ENCODE measurements around the gene FAM13A. TPM values are rescaled to one million over a fixed set of nuclear protein-coding genes. Genes with fewer than 3 reads are reported as not detected.
"Not testable (repeated sequence)": the region's sequence is repeated elsewhere in the genome, so short reads cannot be mapped to it uniquely, and the experiment has no call there.

Gene FAM13A
- total RNA-seq, 1 donor from 2014 or later: 39.1 TPM

DNA sequence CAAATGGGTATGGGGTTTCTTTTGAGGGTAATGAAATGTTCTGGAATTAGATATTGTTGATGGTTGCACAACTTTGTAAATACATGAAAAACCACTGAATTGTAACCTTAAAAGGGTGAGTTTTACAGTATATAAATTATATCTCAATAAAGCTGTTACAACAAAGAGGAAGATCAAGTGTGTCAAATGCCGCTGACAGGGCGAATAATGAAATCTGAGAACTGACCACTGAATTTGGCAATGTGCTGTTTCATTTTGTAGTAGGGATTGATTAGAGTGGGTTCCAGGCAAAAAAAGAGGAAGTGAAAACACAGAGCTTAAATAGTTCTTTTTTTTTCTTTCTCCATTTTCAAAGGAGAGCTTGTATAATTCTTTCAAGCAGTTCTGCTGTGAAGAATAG is 198.2 kb downstream of the FAM13A start:
- Histone ChIP-seq H3K36me3 (no peaks in the 10 kb centered on the region), H3K4me1 (peaks cover 10% of the 10 kb centered on the region), H3K4me3 (no peak overlapping the region), H3K27me3 (ENCODE audit: low read depth) (no peaks in the 10 kb centered on the region), H3K27ac (peak overlapping the region; percentile 54), H3K9me3 (no peaks in the 10 kb centered on the region)
- peak; percentile 66 to 79 for ATAC-seq
- DNase-seq: no peak
- TF ChIP-seq, protein P1, sequence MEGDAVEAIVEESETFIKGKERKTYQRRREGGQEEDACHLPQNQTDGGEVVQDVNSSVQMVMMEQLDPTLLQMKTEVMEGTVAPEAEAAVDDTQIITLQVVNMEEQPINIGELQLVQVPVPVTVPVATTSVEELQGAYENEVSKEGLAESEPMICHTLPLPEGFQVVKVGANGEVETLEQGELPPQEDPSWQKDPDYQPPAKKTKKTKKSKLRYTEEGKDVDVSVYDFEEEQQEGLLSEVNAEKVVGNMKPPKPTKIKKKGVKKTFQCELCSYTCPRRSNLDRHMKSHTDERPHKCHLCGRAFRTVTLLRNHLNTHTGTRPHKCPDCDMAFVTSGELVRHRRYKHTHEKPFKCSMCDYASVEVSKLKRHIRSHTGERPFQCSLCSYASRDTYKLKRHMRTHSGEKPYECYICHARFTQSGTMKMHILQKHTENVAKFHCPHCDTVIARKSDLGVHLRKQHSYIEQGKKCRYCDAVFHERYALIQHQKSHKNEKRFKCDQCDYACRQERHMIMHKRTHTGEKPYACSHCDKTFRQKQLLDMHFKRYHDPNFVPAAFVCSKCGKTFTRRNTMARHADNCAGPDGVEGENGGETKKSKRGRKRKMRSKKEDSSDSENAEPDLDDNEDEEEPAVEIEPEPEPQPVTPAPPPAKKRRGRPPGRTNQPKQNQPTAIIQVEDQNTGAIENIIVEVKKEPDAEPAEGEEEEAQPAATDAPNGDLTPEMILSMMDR (IDR thresholded peaks at IDR 0.05): no peak
- intact Hi-C loops (cut with DNase I): no loop called here

DNA sequence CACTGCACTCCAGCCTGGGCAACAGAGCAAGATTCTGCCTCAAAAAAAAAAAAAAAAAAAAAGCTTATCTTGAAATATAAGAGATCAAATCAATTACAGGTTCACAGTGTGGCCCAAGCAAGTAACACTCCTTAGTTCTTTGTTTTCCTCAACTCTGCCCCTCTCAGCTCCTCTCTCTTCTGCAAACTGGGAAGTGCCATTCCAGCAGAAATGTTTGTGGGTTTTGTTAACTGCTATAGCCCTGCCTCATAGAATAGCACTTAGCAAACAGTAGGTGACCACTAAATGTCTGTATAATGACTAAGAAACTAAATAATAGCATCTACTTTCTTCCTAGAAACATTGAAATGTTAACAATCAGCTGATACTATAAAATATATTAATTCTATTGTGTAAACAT is 199.4 kb downstream of the FAM13A start:
- ATAC-seq (no peak), DNase-seq (no peak)
- intact Hi-C loops (cut with DNase I): no loop called here
- H3K27me3 ChIP-seq (ENCODE audit: low read depth): no peaks in the 10 kb centered on the region
- no peaks in the 10 kb centered on the region for H3K9me3 ChIP-seq
- H3K4me3 ChIP-seq: no peak overlapping the region
- peaks cover 10% of the 10 kb centered on the region for H3K4me1 ChIP-seq
- H3K27ac ChIP-seq: no peak overlapping the region
- TF ChIP-seq, protein P1 (IDR thresholded peaks at IDR 0.05): no peak
- H3K36me3 ChIP-seq: no peaks in the 10 kb centered on the region

DNA sequence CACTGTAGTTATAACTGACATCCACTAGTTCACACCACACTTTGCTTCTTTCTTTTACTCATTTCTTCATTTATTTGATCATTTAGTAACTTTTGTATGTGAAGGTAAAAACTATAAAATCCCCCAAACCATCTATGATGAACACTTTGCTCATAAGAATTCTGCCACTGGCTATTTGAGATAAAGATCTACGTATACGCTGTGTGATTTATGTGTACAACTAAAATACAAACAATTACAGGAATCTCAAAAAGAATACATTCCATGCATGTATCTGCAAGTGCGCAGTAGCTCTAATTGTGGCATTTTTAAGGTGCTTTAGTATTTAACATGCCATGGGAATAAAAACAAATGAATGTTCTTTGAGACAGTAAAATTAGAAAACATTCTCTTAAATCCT is 202.5 kb downstream of the FAM13A start:
- Histone ChIP-seq H3K27ac (no peak overlapping the region), H3K27me3 (ENCODE audit: low read depth) (no peaks in the 10 kb centered on the region), H3K36me3 (no peaks in the 10 kb centered on the region), H3K9me3 (no peaks in the 10 kb centered on the region), H3K4me3 (no peak overlapping the region), H3K4me1 (no peaks in the 10 kb centered on the region)
- intact Hi-C loops (cut with DNase I): no loop called here
- ATAC-seq (no peak), DNase-seq (no peak)
- TF ChIP-seq, protein P1 (IDR thresholded peaks at IDR 0.05): no peak

DNA sequence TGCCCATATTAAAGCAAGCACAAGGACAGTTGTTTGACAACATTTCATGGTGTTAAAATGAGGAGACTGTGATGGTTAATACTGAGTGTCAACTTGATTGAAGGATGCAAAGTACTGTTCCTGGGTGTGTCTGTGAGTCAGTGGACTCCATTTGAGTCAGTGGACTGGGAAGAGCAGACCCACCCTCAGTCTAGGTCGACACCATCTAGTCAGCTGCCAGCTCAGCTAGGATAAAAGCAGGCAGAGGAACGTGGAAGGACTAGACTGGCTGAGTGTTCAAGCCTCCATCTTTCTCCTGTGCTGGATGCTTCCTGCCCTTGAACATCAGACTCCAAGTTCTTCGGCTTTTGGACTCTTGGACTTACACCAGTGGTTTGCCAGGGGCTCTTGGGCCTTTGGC is 203.4 kb downstream of the FAM13A start:
- DNase-seq; H3K27me3 ChIP-seq (ENCODE audit: low read depth); H3K4me3 ChIP-seq; intact Hi-C loops (cut with DNase I); H3K27ac ChIP-seq; H3K9me3 ChIP-seq; H3K4me1 ChIP-seq; H3K36me3 ChIP-seq; ATAC-seq: not testable (repeated sequence)

DNA sequence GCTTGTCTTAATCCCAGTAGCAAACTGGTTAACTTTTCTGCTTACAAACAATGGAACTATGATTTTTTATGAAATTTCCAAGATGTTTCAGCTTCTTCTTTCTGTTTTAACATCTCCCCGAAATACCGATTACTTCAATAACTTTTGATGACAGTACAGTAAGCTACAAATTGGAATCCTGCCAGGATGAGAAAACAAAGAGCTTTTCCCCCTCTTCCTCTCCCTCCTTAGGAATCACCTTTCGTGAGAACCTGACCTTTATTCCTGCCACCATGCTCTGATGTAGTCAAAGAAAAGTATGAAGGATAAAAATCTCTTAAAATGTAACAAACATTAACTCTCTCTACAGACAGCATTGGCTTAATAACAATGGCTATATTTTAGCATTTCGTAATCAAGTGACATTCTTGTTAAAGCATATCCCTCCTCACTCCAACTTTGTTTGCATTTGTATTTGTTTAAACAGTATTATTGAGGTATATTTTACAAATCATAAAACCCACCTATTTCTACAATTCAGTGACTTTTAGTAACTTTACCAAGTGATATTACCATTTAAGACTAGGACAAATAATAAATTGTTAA is 210.7 kb downstream of the FAM13A start:
- Histone ChIP-seq H3K4me3 (no peak overlapping the region), H3K27me3 (ENCODE audit: low read depth) (no peaks in the 10 kb centered on the region), H3K4me1 (peaks cover 6% of the 10 kb centered on the region), H3K9me3 (no peaks in the 10 kb centered on the region), H3K36me3 (no peaks in the 10 kb centered on the region), H3K27ac (no peak overlapping the region)
- DNase-seq: no peak
- TF ChIP-seq, protein P1 (IDR thresholded peaks at IDR 0.05): no peak
- ATAC-seq: no peak
- intact Hi-C loops (cut with DNase I): no loop called here

DNA sequence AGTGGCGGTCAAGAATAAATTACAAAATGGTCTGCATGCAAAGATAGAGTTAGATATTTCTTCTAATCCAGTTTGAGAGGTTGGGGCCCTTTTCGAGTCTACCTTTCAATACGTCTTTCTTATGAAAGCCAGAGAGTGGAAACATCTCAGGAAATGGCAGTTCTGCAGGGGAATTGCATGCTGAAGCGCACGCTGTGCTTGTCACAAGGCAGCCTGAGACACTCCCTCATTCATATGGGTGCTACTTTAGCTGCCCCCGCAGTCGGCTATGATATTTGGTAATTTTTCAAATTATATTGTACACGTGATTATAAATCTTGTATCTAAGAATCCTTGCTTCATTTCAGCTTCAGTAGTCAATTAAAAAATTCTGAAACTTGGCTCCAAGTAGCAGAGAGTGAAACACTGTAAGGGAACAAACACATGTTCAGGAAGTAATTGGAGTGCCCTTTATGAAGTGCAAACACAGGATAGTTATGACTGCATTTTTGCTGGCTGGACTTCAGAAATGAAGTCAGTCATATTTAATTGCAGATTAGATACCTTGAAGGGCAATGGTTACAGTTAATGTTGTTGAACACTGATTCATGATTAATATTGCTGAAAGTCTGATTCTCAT is 213.8 kb downstream of the FAM13A start:
- ATAC-seq (peak; percentile 82 to 96), DNase-seq (no peak)
- Histone ChIP-seq H3K4me3 (no peak overlapping the region), H3K9me3 (no peaks in the 10 kb centered on the region), H3K27ac (no peak overlapping the region), H3K36me3 (no peaks in the 10 kb centered on the region), H3K4me1 (peaks cover 6% of the 10 kb centered on the region), H3K27me3 (ENCODE audit: low read depth) (no peaks in the 10 kb centered on the region)
- TF ChIP-seq, protein P1 (IDR thresholded peaks at IDR 0.05): no peak
- intact Hi-C loops (cut with DNase I): no loop called here

All from lower lobe of right lung (tissue), 2 donors.